HepG2 (cell line): ENCODE results near the gene SLC16A9.

ENCODE experiments used
- ATF1 ChIP-seq: IDR thresholded peaks from 2 replicates; pipeline ENCODE4 v1.6.1; 2016; ENCODE audit warnings: mild to moderate bottlenecking, control low read depth
- TF ChIP-seq, protein P1 (sequence below): sonication (generic); formaldehyde crosslinking; IDR thresholded peaks from 2 replicates; pipeline ENCODE4 v1.4.0; 2020; ENCODE audit warnings: mild to moderate bottlenecking, missing genetic modification reagents, borderline replicate concordance
- TF ChIP-seq, protein P2 (sequence below): IDR thresholded peaks from 2 replicates; pipeline ENCODE4 v1.6.1; 2012; ENCODE audit warnings: low read length, improper control_type of control experiment

DNA sequence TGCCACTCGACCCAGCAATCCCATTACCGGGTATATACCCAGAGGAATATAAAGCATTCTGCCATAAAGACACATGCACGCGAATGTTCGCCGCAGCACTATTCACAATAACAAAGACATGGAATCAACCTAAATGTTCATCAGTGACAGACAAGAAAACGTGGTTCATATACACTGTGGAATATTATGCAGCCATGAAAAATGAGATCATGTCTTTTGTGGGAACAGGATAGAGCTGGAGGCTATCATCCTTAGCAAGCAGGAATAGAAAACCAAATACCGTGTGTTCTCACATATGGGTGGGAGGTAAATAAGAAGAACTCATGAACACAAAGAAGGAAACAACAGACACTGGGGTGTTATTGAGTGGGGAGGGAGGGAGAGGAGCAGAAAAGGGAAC is 84.7 kb downstream of the SLC16A9 start:
- TF ChIP-seq, protein P1, sequence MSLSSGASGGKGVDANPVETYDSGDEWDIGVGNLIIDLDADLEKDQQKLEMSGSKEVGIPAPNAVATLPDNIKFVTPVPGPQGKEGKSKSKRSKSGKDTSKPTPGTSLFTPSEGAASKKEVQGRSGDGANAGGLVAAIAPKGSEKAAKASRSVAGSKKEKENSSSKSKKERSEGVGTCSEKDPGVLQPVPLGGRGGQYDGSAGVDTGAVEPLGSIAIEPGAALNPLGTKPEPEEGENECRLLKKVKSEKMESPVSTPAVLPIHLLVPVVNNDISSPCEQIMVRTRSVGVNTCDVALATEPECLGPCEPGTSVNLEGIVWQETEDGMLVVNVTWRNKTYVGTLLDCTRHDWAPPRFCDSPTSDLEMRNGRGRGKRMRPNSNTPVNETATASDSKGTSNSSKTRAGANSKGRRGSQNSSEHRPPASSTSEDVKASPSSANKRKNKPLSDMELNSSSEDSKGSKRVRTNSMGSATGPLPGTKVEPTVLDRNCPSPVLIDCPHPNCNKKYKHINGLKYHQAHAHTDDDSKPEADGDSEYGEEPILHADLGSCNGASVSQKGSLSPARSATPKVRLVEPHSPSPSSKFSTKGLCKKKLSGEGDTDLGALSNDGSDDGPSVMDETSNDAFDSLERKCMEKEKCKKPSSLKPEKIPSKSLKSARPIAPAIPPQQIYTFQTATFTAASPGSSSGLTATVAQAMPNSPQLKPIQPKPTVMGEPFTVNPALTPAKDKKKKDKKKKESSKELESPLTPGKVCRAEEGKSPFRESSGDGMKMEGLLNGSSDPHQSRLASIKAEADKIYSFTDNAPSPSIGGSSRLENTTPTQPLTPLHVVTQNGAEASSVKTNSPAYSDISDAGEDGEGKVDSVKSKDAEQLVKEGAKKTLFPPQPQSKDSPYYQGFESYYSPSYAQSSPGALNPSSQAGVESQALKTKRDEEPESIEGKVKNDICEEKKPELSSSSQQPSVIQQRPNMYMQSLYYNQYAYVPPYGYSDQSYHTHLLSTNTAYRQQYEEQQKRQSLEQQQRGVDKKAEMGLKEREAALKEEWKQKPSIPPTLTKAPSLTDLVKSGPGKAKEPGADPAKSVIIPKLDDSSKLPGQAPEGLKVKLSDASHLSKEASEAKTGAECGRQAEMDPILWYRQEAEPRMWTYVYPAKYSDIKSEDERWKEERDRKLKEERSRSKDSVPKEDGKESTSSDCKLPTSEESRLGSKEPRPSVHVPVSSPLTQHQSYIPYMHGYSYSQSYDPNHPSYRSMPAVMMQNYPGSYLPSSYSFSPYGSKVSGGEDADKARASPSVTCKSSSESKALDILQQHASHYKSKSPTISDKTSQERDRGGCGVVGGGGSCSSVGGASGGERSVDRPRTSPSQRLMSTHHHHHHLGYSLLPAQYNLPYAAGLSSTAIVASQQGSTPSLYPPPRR (CRISPR knock-in tag) = no peak
- TF ChIP-seq, protein P2, sequence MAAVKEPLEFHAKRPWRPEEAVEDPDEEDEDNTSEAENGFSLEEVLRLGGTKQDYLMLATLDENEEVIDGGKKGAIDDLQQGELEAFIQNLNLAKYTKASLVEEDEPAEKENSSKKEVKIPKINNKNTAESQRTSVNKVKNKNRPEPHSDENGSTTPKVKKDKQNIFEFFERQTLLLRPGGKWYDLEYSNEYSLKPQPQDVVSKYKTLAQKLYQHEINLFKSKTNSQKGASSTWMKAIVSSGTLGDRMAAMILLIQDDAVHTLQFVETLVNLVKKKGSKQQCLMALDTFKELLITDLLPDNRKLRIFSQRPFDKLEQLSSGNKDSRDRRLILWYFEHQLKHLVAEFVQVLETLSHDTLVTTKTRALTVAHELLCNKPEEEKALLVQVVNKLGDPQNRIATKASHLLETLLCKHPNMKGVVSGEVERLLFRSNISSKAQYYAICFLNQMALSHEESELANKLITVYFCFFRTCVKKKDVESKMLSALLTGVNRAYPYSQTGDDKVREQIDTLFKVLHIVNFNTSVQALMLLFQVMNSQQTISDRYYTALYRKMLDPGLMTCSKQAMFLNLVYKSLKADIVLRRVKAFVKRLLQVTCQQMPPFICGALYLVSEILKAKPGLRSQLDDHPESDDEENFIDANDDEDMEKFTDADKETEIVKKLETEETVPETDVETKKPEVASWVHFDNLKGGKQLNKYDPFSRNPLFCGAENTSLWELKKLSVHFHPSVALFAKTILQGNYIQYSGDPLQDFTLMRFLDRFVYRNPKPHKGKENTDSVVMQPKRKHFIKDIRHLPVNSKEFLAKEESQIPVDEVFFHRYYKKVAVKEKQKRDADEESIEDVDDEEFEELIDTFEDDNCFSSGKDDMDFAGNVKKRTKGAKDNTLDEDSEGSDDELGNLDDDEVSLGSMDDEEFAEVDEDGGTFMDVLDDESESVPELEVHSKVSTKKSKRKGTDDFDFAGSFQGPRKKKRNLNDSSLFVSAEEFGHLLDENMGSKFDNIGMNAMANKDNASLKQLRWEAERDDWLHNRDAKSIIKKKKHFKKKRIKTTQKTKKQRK = no peak
- no peak for TF ChIP-seq ATF1
